GM12878 (cell line): Measurements from ENCODE around the gene CSNK1A1. TPM values are rescaled to one million over a fixed set of nuclear protein-coding genes. Genes with fewer than 3 reads are reported as not detected.

Experiments
- ATAC-seq: fragments of 200-7000 bp; cut with Tn5 transposase; 3 replicates; pipeline ENCODE4 v1.9.1; 2020; ENCODE audit warnings: mild to moderate bottlenecking, moderate library complexity
- BruUV-seq: library from RNA; stranded (reverse); fragments of 400-500 nt; replicated peaks from 2 replicates; lab custom pipeline; 2021; lab: Mats Ljungman, UMichigan
- CTCF ChIA-PET: fragments of 300-600 bp; sonication (Branson Sonifier 250); formaldehyde crosslinking; extraction: SDS; loops from one replicate; lab custom pipeline; 2021; ENCODE audit warnings: inconsistent platforms; lab: Yijun Ruan, JAX
- POLR2A ChIA-PET: fragments of 350-600 bp; formaldehyde crosslinking; extraction: SDS; loops from one replicate; lab custom pipeline; 2021; ENCODE audit warnings: inconsistent platforms; lab: Charles Lee
- RAD21 ChIA-PET: fragments of 300-600 bp; sonication (Branson Sonifier 250); formaldehyde crosslinking; loops from one replicate; lab custom pipeline; 2023; ENCODE audit warnings: antibody characterized with exemption; ENCODE audit not compliant: unreplicated experiment; lab: Charles Lee
- SMC1A ChIA-PET: fragments of 300-600 bp; sonication (Branson Sonifier 250); formaldehyde crosslinking; loops from one replicate; lab custom pipeline; 2023; ENCODE audit not compliant: unreplicated experiment, uncharacterized antibody; lab: Charles Lee
- DNase-seq: peaks from one replicate; pipeline ENCODE4 v3.0.0-alpha.2; 2011; ENCODE audit warnings: low read depth, low spot score
- FAIRE-seq: peaks from 3 replicates; lab custom pipeline; 2011; peaks lifted over from hg19 to GRCh38; lab: Jason Lieb, UNC
- H2AFZ ChIP-seq: 2 replicates; pipeline ENCODE4 v1.6.0; 2011; ENCODE audit warnings: low read depth, low read length, control low read depth; ENCODE audit not compliant: control insufficient read depth
- H3K27ac ChIP-seq: 2 replicates; pipeline ENCODE4 v1.5.1; 2011; ENCODE audit warnings: control low read depth; ENCODE audit not compliant: control insufficient read depth, insufficient read depth
- H3K27me3 ChIP-seq, 2 experiments: replicated peaks in 1 of 2; 2 replicates each; pipeline versions ENCODE4 v1.6.0 to v1.6.1; 2011; ENCODE audit warnings: low read length in 1 of 2; ENCODE audit not compliant: control insufficient read depth in 2 of 2, insufficient read depth in 2 of 2
- H3K36me3 ChIP-seq, 2 experiments: 2 replicates each; pipeline ENCODE4 v1.5.1; 2011; ENCODE audit warnings: low read length in 1 of 2; ENCODE audit not compliant: control insufficient read depth in 2 of 2, insufficient read depth in 2 of 2
- H3K4me1 ChIP-seq: 2 replicates; pipeline ENCODE4 v1.6.1; 2011; ENCODE audit warnings: mild to moderate bottlenecking, low read length, moderate library complexity, mixed read lengths; ENCODE audit not compliant: control insufficient read depth, insufficient read depth
- H3K4me2 ChIP-seq: 2 replicates; pipeline ENCODE4 v1.6.0; 2011; ENCODE audit warnings: control low read depth; ENCODE audit not compliant: control insufficient read depth, insufficient read depth
- H3K4me3 ChIP-seq: fragments of 200-600 bp; sonication (generic); 2 replicates; pipeline ENCODE4 v1.5.1; 2016
- H3K79me2 ChIP-seq: 2 replicates; pipeline ENCODE4 v1.6.0; 2011; ENCODE audit warnings: low read length; ENCODE audit not compliant: control insufficient read depth, insufficient read depth
- H3K9ac ChIP-seq: 2 replicates; pipeline ENCODE4 v1.8.0; 2011; ENCODE audit warnings: low read length, control low read depth, mixed read lengths; ENCODE audit not compliant: control insufficient read depth, insufficient read depth
- H3K9me3 ChIP-seq: replicated peaks from 3 replicates; pipeline ENCODE4 v1.5.1; 2011; ENCODE audit warnings: mild to moderate bottlenecking, low read length; ENCODE audit not compliant: control insufficient read depth, insufficient read depth
- H4K20me1 ChIP-seq: 2 replicates; pipeline ENCODE4 v1.6.0; 2011; ENCODE audit not compliant: control insufficient read depth, insufficient read depth
- ATF7 ChIP-seq: fragments of 450-650 bp; IDR thresholded peaks from 2 replicates; pipeline ENCODE4 v1.6.1; 2016; ENCODE audit warnings: low read depth, mild to moderate bottlenecking
- BMI1 ChIP-seq: fragments of 450-650 bp; IDR thresholded peaks from 2 replicates; pipeline ENCODE4 v1.6.1; 2016; ENCODE audit warnings: mild to moderate bottlenecking, moderate library complexity, borderline replicate concordance
- CBFB ChIP-seq: IDR thresholded peaks from 2 replicates; pipeline ENCODE4 v1.6.1; 2016; ENCODE audit warnings: antibody characterized with exemption, low read depth
- CREB1 ChIP-seq: IDR thresholded peaks from 2 replicates; pipeline ENCODE4 v1.6.1; 2012; ENCODE audit warnings: low read depth, mild to moderate bottlenecking, inconsistent platforms
- FOXK2 ChIP-seq: fragments of 450-650 bp; IDR thresholded peaks from 2 replicates; pipeline ENCODE4 v1.6.1; 2017; ENCODE audit warnings: mild to moderate bottlenecking, moderate library complexity
- KLF5 ChIP-seq: fragments of 450-650 bp; IDR thresholded peaks from 2 replicates; pipeline ENCODE4 v1.6.1; 2014; ENCODE audit warnings: mild to moderate bottlenecking; ENCODE audit not compliant: partially characterized antibody
- NFIC ChIP-seq: IDR thresholded peaks from 2 replicates; pipeline ENCODE4 v1.6.1; 2012; ENCODE audit warnings: low read depth, mild to moderate bottlenecking, inconsistent platforms, low read length, moderate library complexity
- NR2C2 ChIP-seq: IDR thresholded peaks from 2 replicates; pipeline ENCODE4 v1.6.1; 2011; ENCODE audit warnings: borderline replicate concordance, low read depth; ENCODE audit not compliant: control insufficient read depth, insufficient read length
- PAX8 ChIP-seq: fragments of 450-650 bp; IDR thresholded peaks from 2 replicates; pipeline ENCODE4 v1.6.1; 2017; ENCODE audit warnings: mild to moderate bottlenecking, moderate library complexity
- PBX3 ChIP-seq: IDR thresholded peaks from 2 replicates; pipeline ENCODE4 v1.6.1; 2011; ENCODE audit warnings: mild to moderate bottlenecking, low read depth, low read length, moderate library complexity; ENCODE audit not compliant: insufficient replicate concordance
- RFX5 ChIP-seq: IDR thresholded peaks from 2 replicates; pipeline ENCODE4 v1.6.1; 2011; ENCODE audit warnings: low read depth, low read length, improper control_type of control experiment
- SUPT20H ChIP-seq: IDR thresholded peaks from 2 replicates; pipeline ENCODE4 v1.6.1; 2011; ENCODE audit warnings: low read depth, mild to moderate bottlenecking, low read length, moderate library complexity, borderline replicate concordance; ENCODE audit not compliant: control insufficient read depth
- TARDBP ChIP-seq: IDR thresholded peaks from 2 replicates; pipeline ENCODE4 v1.6.1; 2016; ENCODE audit warnings: borderline replicate concordance
- TCF12 ChIP-seq: IDR thresholded peaks from 2 replicates; pipeline ENCODE4 v1.6.1; 2011; ENCODE audit warnings: low read depth, mild to moderate bottlenecking, low read length
- YY1 ChIP-seq: IDR thresholded peaks from 2 replicates; pipeline ENCODE4 v1.6.1; 2011; ENCODE audit warnings: low read depth, mild to moderate bottlenecking, low read length
- ZBED1 ChIP-seq: IDR thresholded peaks from 2 replicates; pipeline ENCODE4 v1.6.1; 2016; ENCODE audit warnings: borderline replicate concordance
- ZBTB33 ChIP-seq: fragments of 450-650 bp; IDR thresholded peaks from 2 replicates; pipeline ENCODE4 v1.6.1; 2017; ENCODE audit warnings: mild to moderate bottlenecking
- ZNF217 ChIP-seq: fragments of 450-650 bp; IDR thresholded peaks from 2 replicates; pipeline ENCODE4 v1.6.1; 2017; ENCODE audit warnings: antibody characterized with exemption, mild to moderate bottlenecking
- ZNF384 ChIP-seq: IDR thresholded peaks from 2 replicates; pipeline ENCODE4 v1.6.1; 2012; ENCODE audit warnings: low read depth, mild to moderate bottlenecking, low read length, improper control_type of control experiment, borderline replicate concordance
- in situ Hi-C: fragments of 300-500 bp; cut with MboI; formaldehyde crosslinking; loops from 9 replicates; pipeline ENCODE4 v1.14.3; 2018; ENCODE audit warnings: mixed read lengths
- intact Hi-C: fragments of 100-400 bp; cut with micrococcal nuclease; formaldehyde crosslinking; loops from one replicate; pipeline ENCODE4 v1.14.2; 2022; ENCODE audit not compliant: unreplicated experiment
- polyA plus RNA-seq, 11 experiments: library from polyadenylated mRNA; depleted of rRNA in 4 of 11; unstranded in 6 of 11; stranded (reverse) in 5 of 11; fragments of >200 nt; fragmentation: Nextera tagmentation in 4 of 11; fragmentation: Illumina TruSeq in 1 of 11; extraction: Ambion mirVana in 4 of 11; extraction: Trizol in 1 of 11; gene quantifications; 1 replicate in 1 of 11; 2 replicates in 10 of 11; pipeline versions ENCODE4 v1.2.1 to v1.2.3, GENCODE V29; 2011 to 2016; ENCODE audit warnings: inconsistent platforms in 2 of 11, missing spikeins in 2 of 11, low read depth in 1 of 11
- total RNA-seq, 4 experiments: library from RNA; depleted of rRNA in 3 of 4; stranded (reverse); fragments of >200 nt in 3 of 4; fragmentation: Illumina TruSeq in 1 of 4; extraction: Trizol in 1 of 4; gene quantifications; 2 replicates each; pipeline versions ENCODE4 v1.2.1 to v1.2.3, GENCODE V29; 2013 to 2021

CSNK1A1 gene
- total and polyA plus RNA-seq, 10 of the 15 experiments (the other 5 are each of a cell fraction or from before 2014, with no cell fraction given), result 53.3 to 155 (median 133) TPM

GRCh38 chr5:149546974-149547373, 4.3 kb downstream of the CSNK1A1 start:
- CTCF ChIA-PET, result interaction anchor here (0.8 to 1.3 kb wide), 2 partner anchors 19 to 71 kb away, joined by 3 to 5 read pairs; no protein-coding TSS in a partner anchor
- Histone ChIP-seq H3K27ac (no peak overlapping the region), H3K36me3 (peaks cover 8 to 9% of the 10 kb centered on the region in 2 experiments), H4K20me1 (no peaks in the 10 kb centered on the region), H2AFZ (no peak overlapping the region), H3K9me3 (no peaks in the 10 kb centered on the region), H3K9ac (no peak overlapping the region), H3K4me2 (no peak overlapping the region), H3K4me3 (0 out of 2 replicates have a peak overlapping the region, but pooled peaks have one; percentile 82), H3K27me3 (no peaks in the 10 kb centered on the region), H3K4me1 (no peaks in the 10 kb centered on the region; the same call in 1 of the 2 replicates), H3K79me2 (peaks cover 89% of the 10 kb centered on the region)
- no peak for TF ChIP-seq ZBTB33
- TF ChIP-seq PAX8, result no peak
- no peak for TF ChIP-seq ATF7
- no peak for TF ChIP-seq CBFB
- no peak for TF ChIP-seq SUPT20H
- TF ChIP-seq FOXK2, result no peak
- no peak for TF ChIP-seq RFX5
- no peak for TF ChIP-seq PBX3
- TF ChIP-seq ZNF217, result no peak
- TF ChIP-seq ZNF384, result no peak
- TF ChIP-seq BMI1, result no peak
- TF ChIP-seq NFIC, result no peak
- TF ChIP-seq ZBED1, result no peak
- TF ChIP-seq TARDBP, result no peak
- no peak for TF ChIP-seq KLF5
- TF ChIP-seq NR2C2, result no peak
- no peak for TF ChIP-seq TCF12
- TF ChIP-seq YY1, result no peak
- no peak for TF ChIP-seq CREB1
- no peak for FAIRE-seq
- intact Hi-C loops (no loop called here), in situ Hi-C loops (no loop called here)
- POLR2A ChIA-PET, result interaction anchor here (0.7 kb wide), 1 partner anchor 44 kb away, joined by 3 read pairs; no protein-coding TSS in a partner anchor
- no TSS peak for BruUV-seq
- RAD21 ChIA-PET, result no interaction called here
- SMC1A ChIA-PET, result interaction anchor here (1.0 to 1.6 kb wide), 4 partner anchors 18 to 71 kb away, joined by 3 to 4 read pairs (median 4); no protein-coding TSS in a partner anchor
- no peak for DNase-seq
- ATAC-seq, result no peak
